HUES6 (cell line): Measurements from ENCODE around the gene PPIB.
"Not testable (repeated sequence)": the region's sequence is repeated elsewhere in the genome, so short reads cannot be mapped to it uniquely, and the experiment has no call there.

Source experiments
- H3K27ac ChIP-seq: 2 replicates; pipeline ENCODE4 v1.7.0; 2013; ENCODE audit warnings: low read depth, mild to moderate bottlenecking, low read length, inconsistent platforms
- H3K27me3 ChIP-seq: 2 replicates; pipeline ENCODE4 v1.6.1; 2013; ENCODE audit warnings: low read length; ENCODE audit not compliant: control insufficient read depth, insufficient read depth
- H3K36me3 ChIP-seq: 2 replicates; pipeline ENCODE4 v1.6.1; 2013; ENCODE audit warnings: low read length; ENCODE audit not compliant: control insufficient read depth, insufficient read depth
- H3K4me1 ChIP-seq: 2 replicates; pipeline ENCODE4 v1.6.1; 2013; ENCODE audit warnings: low read length; ENCODE audit not compliant: control insufficient read depth, insufficient read depth
- H3K4me3 ChIP-seq: 2 replicates; pipeline ENCODE4 v1.5.1; 2013; ENCODE audit warnings: low read depth, low read length
- H3K9ac ChIP-seq: one replicate; pipeline ENCODE4 v1.6.1; 2013; ENCODE audit warnings: mild to moderate bottlenecking, low read length
- H3K9me3 ChIP-seq: 2 replicates; pipeline ENCODE4 v1.6.1; 2013; ENCODE audit warnings: low read depth, low read length; ENCODE audit not compliant: control insufficient read depth, insufficient read depth

Gene PPIB

GRCh38 chr15:64134345-64134829 is 28.4 kb downstream of the PPIB start:
- peaks cover 81% of the 10 kb centered on the region for H3K36me3 ChIP-seq

GRCh38 chr15:64133623-64134344 is 29.0 kb downstream of the PPIB start:
- Histone ChIP-seq H3K9me3 (no peaks in the 10 kb centered on the region), H3K36me3 (peaks cover 84% of the 10 kb centered on the region), H3K9ac (no peak overlapping the region)

More at GRCh38 chr15:64134345-64134829, 28.4 kb downstream of the PPIB start:
- Histone ChIP-seq H3K27me3 (no peaks in the 10 kb centered on the region), H3K27ac (no peak overlapping the region), H3K4me3 (no peak overlapping the region), H3K4me1 (no peaks in the 10 kb centered on the region), H3K9ac (no peak overlapping the region), H3K9me3 (no peaks in the 10 kb centered on the region)

GRCh38 chr15:64132217-64132616 is 30.6 kb downstream of the PPIB start:
- Histone ChIP-seq H3K9ac (no peak overlapping the region), H3K4me3 (no peak overlapping the region), H3K36me3 (peaks cover 83% of the 10 kb centered on the region), H3K27me3 (no peaks in the 10 kb centered on the region), H3K27ac (no peak overlapping the region), H3K4me1 (no peaks in the 10 kb centered on the region), H3K9me3 (no peaks in the 10 kb centered on the region)

More at GRCh38 chr15:64133623-64134344, 29.0 kb downstream of the PPIB start:
- no peaks in the 10 kb centered on the region for H3K4me1 ChIP-seq
- no peaks in the 10 kb centered on the region for H3K27me3 ChIP-seq
- no peak overlapping the region for H3K27ac ChIP-seq
- no peak overlapping the region for H3K4me3 ChIP-seq

GRCh38 chr15:64131547-64131946 is 31.3 kb downstream of the PPIB start:
- no peaks in the 10 kb centered on the region for H3K27me3 ChIP-seq
- no peak overlapping the region for H3K9ac ChIP-seq
- no peak overlapping the region for H3K27ac ChIP-seq
- peaks cover 82% of the 10 kb centered on the region for H3K36me3 ChIP-seq
- no peaks in the 10 kb centered on the region for H3K4me1 ChIP-seq
- no peak overlapping the region for H3K4me3 ChIP-seq
- no peaks in the 10 kb centered on the region for H3K9me3 ChIP-seq

- H3K36me3 ChIP-seq, result peaks cover 79% of the 10 kb centered on the region
- H3K9ac ChIP-seq, result no peak overlapping the region
- H3K27ac ChIP-seq, result no peak overlapping the region
- no peaks in the 10 kb centered on the region for H3K9me3 ChIP-seq
- H3K4me3 ChIP-seq, result no peak overlapping the region
- no peaks in the 10 kb centered on the region for H3K27me3 ChIP-seq
- no peaks in the 10 kb centered on the region for H3K4me1 ChIP-seq
These were observed 32.7 kb downstream of the PPIB start for GRCh38 chr15:64130159-64130558.

GRCh38 chr15:64127521-64128270 is 35.1 kb downstream of the PPIB start:
- Histone ChIP-seq H3K27me3 (no peaks in the 10 kb centered on the region), H3K9me3 (no peaks in the 10 kb centered on the region), H3K4me3 (no peak overlapping the region), H3K4me1 (no peaks in the 10 kb centered on the region), H3K9ac (no peak overlapping the region), H3K36me3 (peaks cover 74% of the 10 kb centered on the region), H3K27ac (no peak overlapping the region)

GRCh38 chr15:64125978-64126377 is 36.8 kb downstream of the PPIB start:
- H3K4me3 ChIP-seq, result no peak overlapping the region
- no peaks in the 10 kb centered on the region for H3K4me1 ChIP-seq
- H3K36me3 ChIP-seq, result peaks cover 69% of the 10 kb centered on the region
- no peaks in the 10 kb centered on the region for H3K9me3 ChIP-seq
- H3K9ac ChIP-seq, result no peak overlapping the region
- H3K27ac ChIP-seq, result no peak overlapping the region
- H3K27me3 ChIP-seq, result no peaks in the 10 kb centered on the region

- Histone ChIP-seq H3K4me1 (no peaks in the 10 kb centered on the region), H3K9ac (no peak overlapping the region), H3K27ac (no peak overlapping the region), H3K36me3 (peaks cover 64% of the 10 kb centered on the region), H3K9me3 (no peaks in the 10 kb centered on the region), H3K27me3 (no peaks in the 10 kb centered on the region), H3K4me3 (no peak overlapping the region)
These were observed 39.9 kb downstream of the PPIB start for GRCh38 chr15:64122936-64123351.

- H3K36me3 ChIP-seq, result peaks cover 63% of the 10 kb centered on the region
- H3K9ac ChIP-seq, result no peak overlapping the region
- no peaks in the 10 kb centered on the region for H3K27me3 ChIP-seq
- H3K4me3 ChIP-seq, result no peak overlapping the region
- no peaks in the 10 kb centered on the region for H3K4me1 ChIP-seq
- H3K27ac ChIP-seq, result no peak overlapping the region
- H3K9me3 ChIP-seq, result no peaks in the 10 kb centered on the region
These were observed 40.4 kb downstream of the PPIB start for GRCh38 chr15:64122444-64122843.

GRCh38 chr15:64121614-64122013 is 41.2 kb downstream of the PPIB start:
- H3K9ac ChIP-seq, result no peak overlapping the region
- no peaks in the 10 kb centered on the region for H3K9me3 ChIP-seq
- peaks cover 58% of the 10 kb centered on the region for H3K36me3 ChIP-seq
- no peak overlapping the region for H3K4me3 ChIP-seq
- no peaks in the 10 kb centered on the region for H3K27me3 ChIP-seq
- H3K27ac ChIP-seq, result no peak overlapping the region
- H3K4me1 ChIP-seq, result no peaks in the 10 kb centered on the region

- H3K36me3 ChIP-seq, result peaks cover 55% of the 10 kb centered on the region
These were observed 42.5 kb downstream of the PPIB start for GRCh38 chr15:64120322-64120721.

More at GRCh38 chr15:64120322-64120721, 42.5 kb downstream of the PPIB start:
- not testable (repeated sequence) for H3K27me3 ChIP-seq, H3K9me3 ChIP-seq, H3K9ac ChIP-seq, H3K4me3 ChIP-seq, H3K4me1 ChIP-seq, H3K27ac ChIP-seq
